ENCODE data around the gene GLYR1. TPM values are rescaled to one million over a fixed set of nuclear protein-coding genes. Genes with fewer than 3 reads are reported as not detected.

GLYR1 gene
- total RNA-seq, 2 donors from 2014 or later, result 19.7 to 27.7 TPM

GRCh38 chr16:4805231-4805630 is 41.9 kb downstream of the GLYR1 start:
- WGBS, 2 donors, result 86 to 98% methylated on average over 7 to 11 of the region's 11 CpGs
- no peak overlapping the region for H3K27ac ChIP-seq
- TF ChIP-seq POLR2A (IDR thresholded peaks at IDR 0.05) (no peak), CTCF (IDR thresholded peaks at IDR 0.05) (no peak)
- intact Hi-C loops (cut with DNase I), result no loop called here
- DNase-seq, result no peak
- no peak overlapping the region for H3K4me3 ChIP-seq
- peaks cover 0 to 2% of the 10 kb centered on the region in 2 donors for H3K36me3 ChIP-seq (replicated peaks in 1 of 2; ENCODE audit: insufficient read depth in 1 of 2, low read depth in 2 of 2)
- H3K9me3 ChIP-seq, result no peaks in the 10 kb centered on the region
- no peaks in the 10 kb centered on the region for H3K27me3 ChIP-seq
- ATAC-seq, result no peak
- peaks cover 25% of the 10 kb centered on the region for H3K4me1 ChIP-seq

GRCh38 chr16:4803898-4804762 is 43.0 kb downstream of the GLYR1 start:
- H3K4me3 ChIP-seq, result no peak overlapping the region
- ATAC-seq (no peak), DNase-seq (no peak)
- H3K9me3 ChIP-seq, result no peaks in the 10 kb centered on the region
- no peaks in the 10 kb centered on the region for H3K27me3 ChIP-seq
- no peak overlapping the region for H3K27ac ChIP-seq
- WGBS, 2 donors, result 81 to 88% methylated on average over 22 to 26 of the region's 26 CpGs
- H3K4me1 ChIP-seq, result peaks cover 32% of the 10 kb centered on the region
- TF ChIP-seq POLR2A (IDR thresholded peaks at IDR 0.05), result no peak
- no peak for TF ChIP-seq CTCF (IDR thresholded peaks at IDR 0.05)
- H3K36me3 ChIP-seq (replicated peaks in 1 of 2; ENCODE audit: insufficient read depth in 1 of 2, low read depth in 2 of 2), result peaks cover 0 to 2% of the 10 kb centered on the region in 2 donors
- intact Hi-C loops (cut with DNase I), result no loop called here

DNA sequence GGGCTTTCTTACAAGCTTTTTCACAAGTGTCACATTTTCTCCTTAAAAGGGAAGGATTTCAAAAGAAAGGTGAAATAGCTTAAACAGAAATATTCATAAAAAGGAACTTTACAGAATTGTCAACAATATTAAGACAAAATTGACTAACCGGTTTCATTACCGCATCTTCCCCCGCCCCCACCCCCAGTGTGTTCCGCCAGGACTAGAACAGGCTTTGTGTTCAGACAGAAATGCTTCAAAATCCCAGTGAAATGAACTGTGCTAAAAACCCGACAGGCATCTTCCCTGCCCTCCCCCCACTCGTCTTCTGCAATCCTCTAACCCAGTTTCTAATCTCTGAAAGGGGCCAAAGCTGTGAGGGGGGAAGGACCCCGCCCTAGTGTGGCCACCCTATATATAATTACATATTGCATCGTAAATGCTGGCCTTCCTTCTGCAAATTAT is 43.7 kb downstream of the GLYR1 start:
- H3K27me3 ChIP-seq, result no peaks in the 10 kb centered on the region
- peaks cover 0 to 2% of the 10 kb centered on the region in 2 donors for H3K36me3 ChIP-seq (replicated peaks in 1 of 2; ENCODE audit: insufficient read depth in 1 of 2, low read depth in 2 of 2)
- no peak for TF ChIP-seq CTCF (IDR thresholded peaks at IDR 0.05)
- TF ChIP-seq POLR2A (IDR thresholded peaks at IDR 0.05), result no peak
- WGBS, 2 donors, result 43 to 51% methylated on average over 8 of the region's 8 CpGs
- peaks cover 32% of the 10 kb centered on the region for H3K4me1 ChIP-seq
- intact Hi-C loops (cut with DNase I), result no loop called here
- ATAC-seq (no peak), DNase-seq (no peak)
- peak overlapping the region in 2 of 4 donors; percentile 87 to 91 for H3K27ac ChIP-seq
- H3K4me3 ChIP-seq, result no peak overlapping the region
- H3K9me3 ChIP-seq, result no peaks in the 10 kb centered on the region

- Histone ChIP-seq H3K36me3 (replicated peaks in 1 of 2; ENCODE audit: insufficient read depth in 1 of 2, low read depth in 2 of 2) (peaks cover 0 to 2% of the 10 kb centered on the region in 2 donors), H3K27me3 (no peaks in the 10 kb centered on the region), H3K27ac (peak overlapping the region; percentile 80 to 91 (median 85)), H3K4me1 (peaks cover 32% of the 10 kb centered on the region), H3K4me3 (peak overlapping the region; percentile 57 to 97), H3K9me3 (no peaks in the 10 kb centered on the region)
- intact Hi-C loops (cut with DNase I), result no loop called here
- DNase-seq, result peak; percentile 90 to 95 (median 93)
- ATAC-seq, result peak; percentile 89
- TF ChIP-seq CTCF (IDR thresholded peaks at IDR 0.05), result peak in 5 of 7 experiments; percentile 7 to 52 (median 27)
- peak in 1 of 3 donors; percentile 17 for TF ChIP-seq POLR2A (IDR thresholded peaks at IDR 0.05)
- 0 to 1% methylated on average over 18 to 53 of the region's 59 CpGs for WGBS, 2 donors
Measured at GRCh38 chr16:4802659-4803287, 44.3 kb downstream of the GLYR1 start.
